Fibroblast of lung (primary cell): ENCODE data around the gene TPSD1. TPM values are rescaled to one million over a fixed set of nuclear protein-coding genes. Genes with fewer than 3 reads are reported as not detected.

Experiments used
- DNase-seq, 2 donors: peaks; one replicate each; pipeline versions ENCODE4 v3.0.0 to v3.0.0-alpha.2; 2010; ENCODE audit warnings: low read depth in 2 of 2
- H2AFZ ChIP-seq: 2 replicates; pipeline ENCODE4 v1.5.1; 2012; ENCODE audit warnings: low read length, control low read depth, inconsistent platforms
- H3K27ac ChIP-seq: 2 replicates; pipeline ENCODE4 v1.5.1; 2011; ENCODE audit warnings: low read length, control low read depth; ENCODE audit not compliant: insufficient read depth
- H3K27me3 ChIP-seq: 2 replicates; pipeline ENCODE4 v1.5.1; 2011; ENCODE audit warnings: mild to moderate bottlenecking, low read length; ENCODE audit not compliant: control insufficient read depth, insufficient read depth
- H3K36me3 ChIP-seq: 2 replicates; pipeline ENCODE4 v1.5.1; 2011; ENCODE audit warnings: low read length; ENCODE audit not compliant: control insufficient read depth, insufficient read depth
- H3K4me1 ChIP-seq: 2 replicates; pipeline ENCODE4 v1.5.1; 2011; ENCODE audit warnings: low read length; ENCODE audit not compliant: control insufficient read depth, insufficient read depth; ENCODE audit errors: extremely low read depth
- H3K4me2 ChIP-seq: 2 replicates; pipeline ENCODE4 v1.5.1; 2011; ENCODE audit warnings: low read length, control low read depth; ENCODE audit not compliant: insufficient read depth; ENCODE audit errors: extremely low read depth
- H3K4me3 ChIP-seq, 4 experiments: fragments of 200-600 bp in 1 of 4; sonication (generic) in 1 of 4; replicated peaks in 1 of 4; 2 replicates each; pipeline ENCODE4 v1.5.1; 2011 to 2016; ENCODE audit warnings: low read length in 4 of 4, low read depth in 3 of 4, mild to moderate bottlenecking in 3 of 4, control low read depth in 2 of 4, inconsistent platforms in 1 of 4, mixed read lengths in 1 of 4; ENCODE audit not compliant: insufficient read depth in 1 of 4; ENCODE audit errors: control extremely low read depth in 1 of 4
- H3K79me2 ChIP-seq: 2 replicates; pipeline ENCODE4 v1.5.1; 2012; ENCODE audit warnings: mild to moderate bottlenecking, low read length, inconsistent platforms; ENCODE audit not compliant: control insufficient read depth, insufficient read depth
- H3K9ac ChIP-seq: 2 replicates; pipeline ENCODE4 v1.5.1; 2011; ENCODE audit warnings: mild to moderate bottlenecking, low read length, control low read depth; ENCODE audit not compliant: insufficient read depth
- H3K9me3 ChIP-seq: 2 replicates; pipeline ENCODE4 v1.5.1; 2012; ENCODE audit warnings: low read depth, low read length; ENCODE audit not compliant: control insufficient read depth, insufficient read depth
- H4K20me1 ChIP-seq: 2 replicates; pipeline ENCODE4 v1.5.1; 2011; ENCODE audit warnings: low read length; ENCODE audit not compliant: control insufficient read depth, insufficient read depth; ENCODE audit errors: extremely low read depth
- CTCF ChIP-seq, 2 donors: IDR thresholded peaks in 1 of 2; conservative IDR thresholded peaks in 1 of 2; 1 replicate in 1 of 2; 2 replicates in 1 of 2; pipeline ENCODE4 v1.5.1; 2011 to 2012; ENCODE audit warnings: low read length in 2 of 2, control low read depth in 1 of 2, inconsistent platforms in 1 of 2, low read depth in 1 of 2, mild to moderate bottlenecking in 1 of 2
- EZH2 ChIP-seq: IDR thresholded peaks from 2 replicates; pipeline ENCODE4 v1.5.1; 2012; ENCODE audit warnings: low read length, control low read depth, mild to moderate bottlenecking; ENCODE audit errors: missing control alignments
- polyA plus RNA-seq, 2 donors: library from polyadenylated mRNA; depleted of rRNA in 1 of 2; stranded (reverse) in 1 of 2; unstranded in 1 of 2; fragments of >200 nt; gene quantifications; 2 replicates each; pipeline ENCODE4 v1.2.1, GENCODE V29; 2011 to 2012; ENCODE audit warnings: missing spikeins in 1 of 2
- total RNA-seq: library from RNA; depleted of rRNA; stranded (reverse); fragments of >200 nt; gene quantifications from 2 replicates; pipeline ENCODE4 v1.2.1, GENCODE V29; 2014

Gene TPSD1
- total and polyA plus RNA-seq, 2 donors (not counting 1 experiment from before 2014, with no cell fraction given): not detected

GRCh38 chr16:1208239-1208830 lies 47.5 kb upstream of the TPSD1 start:
- no peak overlapping the region for H3K9ac ChIP-seq
- no peaks in the 10 kb centered on the region for H3K9me3 ChIP-seq
- H3K27ac ChIP-seq: no peak overlapping the region
- H2AFZ ChIP-seq: no peak overlapping the region
- H3K4me3 ChIP-seq: no peak overlapping the region
- no peaks in the 10 kb centered on the region for H4K20me1 ChIP-seq
- H3K27me3 ChIP-seq: no peaks in the 10 kb centered on the region
- H3K36me3 ChIP-seq: no peaks in the 10 kb centered on the region
- DNase-seq: no peak
- TF ChIP-seq CTCF (conservative IDR thresholded peaks at IDR 0.05 in 1 of 2, IDR thresholded peaks at IDR 0.05 in 1 of 2; ENCODE audit: low read depth in 1 of 2, low read length in 2 of 2) (no peak), EZH2 (no peak)
- H3K4me2 ChIP-seq: no peak overlapping the region
- no peaks in the 10 kb centered on the region for H3K4me1 ChIP-seq
- no peaks in the 10 kb centered on the region for H3K79me2 ChIP-seq

- H4K20me1 ChIP-seq: no peaks in the 10 kb centered on the region
- no peak overlapping the region for H3K4me2 ChIP-seq
- H3K27me3 ChIP-seq: no peaks in the 10 kb centered on the region
- no peaks in the 10 kb centered on the region for H3K9me3 ChIP-seq
- H3K36me3 ChIP-seq: no peaks in the 10 kb centered on the region
- H2AFZ ChIP-seq: no peak overlapping the region
- H3K9ac ChIP-seq: no peak overlapping the region
- H3K79me2 ChIP-seq: no peaks in the 10 kb centered on the region
- no peak for DNase-seq
- no peaks in the 10 kb centered on the region for H3K4me1 ChIP-seq
- no peak for TF ChIP-seq CTCF (conservative IDR thresholded peaks at IDR 0.05 in 1 of 2, IDR thresholded peaks at IDR 0.05 in 1 of 2; ENCODE audit: low read depth in 1 of 2, low read length in 2 of 2)
- no peak for TF ChIP-seq EZH2
- no peak overlapping the region for H3K4me3 ChIP-seq
- H3K27ac ChIP-seq: no peak overlapping the region
These were observed 46.8 kb upstream of the TPSD1 start for GRCh38 chr16:1209081-1209480.

GRCh38 chr16:1210461-1210860 lies 45.4 kb upstream of the TPSD1 start:
- DNase-seq: no peak
- no peaks in the 10 kb centered on the region for H3K27me3 ChIP-seq
- no peak overlapping the region for H2AFZ ChIP-seq
- no peak overlapping the region for H3K4me3 ChIP-seq
- H3K9me3 ChIP-seq: no peaks in the 10 kb centered on the region
- H3K36me3 ChIP-seq: no peaks in the 10 kb centered on the region
- H3K4me1 ChIP-seq: no peaks in the 10 kb centered on the region
- no peak overlapping the region for H3K4me2 ChIP-seq
- no peak overlapping the region for H3K27ac ChIP-seq
- H3K9ac ChIP-seq: no peak overlapping the region
- TF ChIP-seq CTCF (conservative IDR thresholded peaks at IDR 0.05 in 1 of 2, IDR thresholded peaks at IDR 0.05 in 1 of 2; ENCODE audit: low read depth in 1 of 2, low read length in 2 of 2) (no peak), EZH2 (no peak)
- no peaks in the 10 kb centered on the region for H4K20me1 ChIP-seq
- H3K79me2 ChIP-seq: no peaks in the 10 kb centered on the region
